Activated CD4-positive, alpha-beta memory T cell treated with anti-CD3 and anti-CD28 coated beads, Interleukin-2, amount 10 ng/mL, durations not matched to agents 7 days and 5 days (primary cell): ENCODE measurements around the gene C15orf61. TPM values are rescaled to one million over a fixed set of nuclear protein-coding genes. Genes with fewer than 3 reads are reported as not detected.
A peak's percentile ranks its signal among the peaks of the same experiment; 100 is the strongest.

ENCODE experiments used
- CTCF ChIA-PET: fragments of 350-600 bp; sonication (Branson Sonifier 250); formaldehyde crosslinking; loops from one replicate; lab custom pipeline; 2021; ENCODE audit warnings: antibody characterized with exemption, inconsistent platforms; lab: Charles Lee
- POLR2A ChIA-PET: fragments of 350-600 bp; sonication (Branson Sonifier 250); formaldehyde crosslinking; loops from one replicate; lab custom pipeline; 2021; ENCODE audit warnings: antibody characterized with exemption; lab: Charles Lee
- DNase-seq: peaks from one replicate; pipeline ENCODE4 v3.0.0-alpha.2; 2020
- H3K27ac Mint-ChIP-seq: one replicate; pipeline ENCODE4 v1.8.0; 2021; ENCODE audit warnings: mild to moderate bottlenecking, mixed read lengths
- H3K27me3 Mint-ChIP-seq: one replicate; pipeline ENCODE4 v1.8.0; 2021; ENCODE audit warnings: mixed read lengths
- H3K36me3 Mint-ChIP-seq: one replicate; pipeline ENCODE4 v1.8.0; 2021; ENCODE audit warnings: low read depth, mixed read lengths
- H3K4me1 Mint-ChIP-seq: one replicate; pipeline ENCODE4 v1.8.0; 2021; ENCODE audit warnings: mixed read lengths
- H3K4me3 Mint-ChIP-seq: one replicate; pipeline ENCODE4 v1.8.0; 2021; ENCODE audit warnings: mild to moderate bottlenecking, mixed read lengths
- H3K9me3 Mint-ChIP-seq: one replicate; pipeline ENCODE4 v1.8.0; 2021; ENCODE audit warnings: mixed read lengths
- total RNA-seq, 2 experiments: library from RNA; stranded (reverse); gene quantifications; one replicate each; pipeline ENCODE4 v1.2.3, GENCODE V29; 2021

Gene C15orf61
- total RNA-seq: 1 to 10 TPM; 5.2 to 5.3 TPM

DNA sequence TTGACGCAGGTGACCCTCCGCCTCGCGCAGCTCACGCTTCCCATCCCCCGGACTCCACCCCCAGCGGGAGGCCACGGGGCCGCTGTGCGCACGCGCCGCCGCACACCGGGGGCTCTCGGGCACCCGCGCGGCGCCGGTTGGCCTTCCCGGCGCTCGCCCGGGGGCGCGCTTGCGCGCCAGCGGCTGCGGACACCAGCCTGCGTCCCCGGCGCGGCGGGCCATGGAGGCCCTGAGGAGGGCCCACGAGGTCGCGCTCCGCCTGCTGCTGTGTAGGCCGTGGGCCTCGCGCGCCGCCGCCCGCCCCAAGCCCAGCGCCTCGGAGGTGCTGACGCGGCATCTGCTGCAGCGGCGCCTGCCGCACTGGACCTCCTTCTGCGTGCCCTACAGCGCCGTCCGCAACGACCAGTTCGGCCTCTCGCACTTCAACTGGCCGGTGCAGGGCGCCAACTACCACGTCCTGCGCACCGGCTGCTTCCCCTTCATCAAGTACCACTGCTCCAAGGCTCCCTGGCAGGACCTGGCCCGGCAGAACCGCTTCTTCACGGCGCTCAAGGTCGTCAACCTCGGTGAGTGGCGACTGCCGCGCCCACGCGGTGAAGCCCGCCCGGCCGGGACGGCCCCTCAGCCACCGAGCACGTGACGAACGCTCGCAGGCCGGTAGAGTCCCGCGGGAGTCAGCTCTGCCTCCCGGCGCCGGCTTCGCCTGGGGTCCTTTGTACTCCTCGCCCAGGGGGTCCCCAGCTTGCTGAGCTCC, at the start of gene C15orf61:
Gene C15orf61, plus strand, starts transcription at position 103 of the 754 bp plus-strand sequence. Its CDS starts 118 bp downstream, at position 221.
- POLR2A ChIA-PET: interaction anchor here (0.6 to 2.7 kb wide), 12 partner anchors 8 to 729 kb away, joined by 3 to 24 read pairs (median 4); partner anchors contain the start of genes MAP2K5 and PIAS1
- DNase-seq: peak; percentile 87
- no peaks in the 10 kb centered on the region for H3K36me3 Mint-ChIP-seq
- CTCF ChIA-PET: interaction anchor here (0.8 to 1.3 kb wide), 4 partner anchors 10 to 533 kb away, joined by 3 to 5 read pairs (median 4); partner anchors contain the start of gene PIAS1
- peaks cover 26% of the 10 kb centered on the region for H3K4me1 Mint-ChIP-seq
- peak within 1 kb of the TSS; percentile 86 for H3K27ac Mint-ChIP-seq
- H3K27me3 Mint-ChIP-seq: no peaks in the 10 kb centered on the region
- H3K4me3 Mint-ChIP-seq: peak within 1 kb of the TSS; percentile 92
- no peaks in the 10 kb centered on the region for H3K9me3 Mint-ChIP-seq

DNA sequence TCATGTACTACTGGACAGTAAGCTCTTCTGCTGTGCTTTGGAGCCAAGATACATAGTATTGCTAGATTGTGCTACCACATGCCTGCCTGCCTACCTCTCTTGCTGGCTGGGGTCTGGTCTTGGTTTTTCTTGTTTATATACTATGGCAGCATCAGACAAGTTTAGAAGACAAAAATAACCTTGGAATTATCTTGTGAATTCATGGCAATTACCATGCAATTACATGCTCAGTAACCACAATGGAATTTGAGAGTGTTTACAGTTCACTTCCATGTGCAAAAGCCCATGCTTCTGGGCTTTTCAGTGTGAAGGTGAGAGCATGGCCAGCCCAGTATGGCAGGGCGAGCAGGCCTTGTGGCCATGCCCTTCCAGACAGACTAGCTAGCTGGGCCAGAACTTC, 48.0 kb upstream of the C15orf61 start:
- H3K9me3 Mint-ChIP-seq: no peaks in the 10 kb centered on the region
- no peaks in the 10 kb centered on the region for H3K4me1 Mint-ChIP-seq
- ChIA-PET POLR2A (no interaction called here), CTCF (interaction anchor here (0.5 kb wide), 1 partner anchor 620 kb away, joined by 3 read pairs; no protein-coding TSS in a partner anchor)
- no peaks in the 10 kb centered on the region for H3K27me3 Mint-ChIP-seq
- H3K27ac Mint-ChIP-seq: no peak overlapping the region
- H3K4me3 Mint-ChIP-seq: no peak overlapping the region
- DNase-seq: no peak
- H3K36me3 Mint-ChIP-seq: no peaks in the 10 kb centered on the region

DNA sequence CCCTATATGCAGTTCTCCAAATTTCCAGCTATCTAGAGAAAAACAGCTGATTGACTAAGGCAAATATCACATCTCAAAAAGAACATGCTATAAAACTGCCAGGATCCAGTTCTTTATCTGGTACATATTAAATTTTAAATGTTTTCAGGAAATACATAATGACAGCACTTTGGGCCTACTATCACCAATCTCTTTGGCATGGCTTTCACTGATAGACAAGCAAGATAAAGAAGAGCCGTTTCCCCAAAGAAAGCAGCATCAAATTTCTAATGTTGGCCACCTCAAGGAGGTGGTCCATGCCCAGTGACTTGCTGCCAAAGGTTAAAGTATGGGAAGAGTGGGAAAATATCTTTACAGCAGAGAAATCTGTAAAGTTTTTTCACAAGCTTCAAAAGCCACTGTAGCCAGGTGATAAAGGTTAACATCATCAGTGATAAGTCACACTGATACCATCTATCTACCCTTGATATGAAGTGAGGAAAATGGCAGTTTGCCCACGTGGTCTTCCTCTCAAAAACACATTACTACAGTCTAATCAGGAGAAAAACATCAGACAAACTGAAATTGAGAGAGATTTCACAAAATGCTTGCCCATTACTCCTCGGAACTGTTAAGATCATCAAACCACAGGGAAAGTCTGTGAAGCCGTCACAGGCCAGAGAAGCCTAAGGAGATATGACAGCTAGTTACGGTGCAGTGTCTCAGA, 46.4 kb upstream of the C15orf61 start:
- ChIA-PET CTCF (no interaction called here), POLR2A (no interaction called here)
- H3K9me3 Mint-ChIP-seq: no peaks in the 10 kb centered on the region
- DNase-seq: no peak
- H3K27ac Mint-ChIP-seq: no peak overlapping the region
- H3K4me1 Mint-ChIP-seq: no peaks in the 10 kb centered on the region
- no peaks in the 10 kb centered on the region for H3K36me3 Mint-ChIP-seq
- no peaks in the 10 kb centered on the region for H3K27me3 Mint-ChIP-seq
- no peak overlapping the region for H3K4me3 Mint-ChIP-seq

DNA sequence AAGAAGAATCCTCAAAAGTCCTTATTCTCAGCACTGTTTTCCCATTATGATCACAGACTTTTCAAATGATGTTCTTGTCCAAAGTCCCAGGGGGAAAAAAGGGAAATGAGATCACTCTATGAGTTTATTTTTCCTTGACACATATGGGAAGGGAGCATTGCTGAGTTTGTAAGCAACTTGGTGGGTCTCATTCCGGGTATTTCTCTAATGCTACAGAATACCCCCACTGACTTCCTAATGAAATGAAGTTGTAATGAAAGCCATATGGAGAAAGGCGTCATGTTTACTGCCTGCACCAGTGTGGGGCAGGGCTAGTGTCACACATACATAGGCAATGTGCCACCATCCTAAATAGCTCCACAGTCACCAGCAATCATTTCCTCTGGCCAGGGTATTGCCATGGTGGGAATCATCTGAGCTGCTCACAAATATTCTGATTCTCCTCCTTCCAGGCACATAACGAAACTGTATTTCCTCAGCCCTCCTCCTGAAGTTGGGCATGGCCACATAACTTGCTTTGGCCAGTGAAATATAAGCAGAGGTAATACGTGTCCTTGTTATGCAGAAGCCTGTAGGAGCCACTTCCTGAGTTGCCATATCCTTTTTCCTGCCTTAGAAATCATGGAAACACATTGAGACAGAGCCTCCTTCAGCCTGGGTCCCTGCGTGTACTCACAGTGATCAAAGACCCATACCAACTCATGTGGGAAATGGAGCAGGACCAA, 41.0 kb upstream of the C15orf61 start:
- Mint-ChIP-seq H3K27ac (no peak overlapping the region), H3K9me3 (no peaks in the 10 kb centered on the region), H3K4me1 (no peaks in the 10 kb centered on the region), H3K27me3 (no peaks in the 10 kb centered on the region), H3K36me3 (no peaks in the 10 kb centered on the region), H3K4me3 (no peak overlapping the region)
- ChIA-PET POLR2A (no interaction called here), CTCF (no interaction called here)
- DNase-seq: no peak

DNA sequence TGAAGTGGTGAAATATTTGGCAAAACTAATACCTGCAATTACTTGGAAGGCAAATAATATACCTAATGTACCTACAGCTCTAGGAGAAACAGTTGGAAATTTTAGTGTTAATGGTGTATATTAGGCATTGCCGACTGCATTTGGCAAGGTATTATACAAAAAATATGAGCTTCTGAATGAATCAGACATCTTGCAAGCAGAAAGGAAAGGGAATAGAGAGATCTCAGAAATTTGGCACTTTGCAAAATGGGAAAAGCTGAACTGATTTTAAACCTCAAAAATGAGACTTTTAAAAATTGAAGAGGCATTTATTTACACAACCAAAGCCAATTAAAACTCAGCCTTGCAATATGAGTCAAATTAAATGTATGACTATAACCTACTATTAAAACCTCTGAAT, 40.2 kb upstream of the C15orf61 start:
- H3K27ac Mint-ChIP-seq: no peak overlapping the region
- POLR2A ChIA-PET: no interaction called here
- H3K9me3 Mint-ChIP-seq: no peaks in the 10 kb centered on the region
- H3K27me3 Mint-ChIP-seq: peaks cover 2% of the 10 kb centered on the region
- no peaks in the 10 kb centered on the region for H3K36me3 Mint-ChIP-seq
- H3K4me3 Mint-ChIP-seq: no peak overlapping the region
- no peak for DNase-seq
- CTCF ChIA-PET: no interaction called here
- H3K4me1 Mint-ChIP-seq: no peaks in the 10 kb centered on the region

DNA sequence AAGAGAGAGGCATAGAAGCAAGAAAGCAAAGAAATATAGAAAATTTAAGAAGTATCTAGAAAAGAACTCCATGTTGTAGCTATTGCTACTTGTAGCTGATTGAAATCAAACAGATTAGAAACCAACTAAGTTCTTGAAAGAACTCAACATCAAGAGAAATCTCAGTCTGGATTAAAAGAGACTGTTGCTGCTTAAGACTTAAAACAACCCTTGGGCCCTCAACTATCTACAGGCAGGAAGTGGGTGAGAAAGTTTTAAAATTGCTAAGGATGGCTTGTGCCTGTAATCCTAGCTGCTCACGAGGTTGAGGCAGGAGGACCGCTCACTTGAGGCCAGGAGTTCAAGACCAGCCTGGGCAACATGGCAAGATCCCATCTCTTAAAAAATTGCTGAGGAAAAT, 39.3 kb upstream of the C15orf61 start:
- Mint-ChIP-seq H3K36me3 (no peaks in the 10 kb centered on the region), H3K27me3 (peaks cover 2% of the 10 kb centered on the region), H3K9me3 (no peaks in the 10 kb centered on the region), H3K27ac (no peak overlapping the region), H3K4me3 (no peak overlapping the region), H3K4me1 (no peaks in the 10 kb centered on the region)
- DNase-seq: no peak
- ChIA-PET POLR2A (no interaction called here), CTCF (no interaction called here)

DNA sequence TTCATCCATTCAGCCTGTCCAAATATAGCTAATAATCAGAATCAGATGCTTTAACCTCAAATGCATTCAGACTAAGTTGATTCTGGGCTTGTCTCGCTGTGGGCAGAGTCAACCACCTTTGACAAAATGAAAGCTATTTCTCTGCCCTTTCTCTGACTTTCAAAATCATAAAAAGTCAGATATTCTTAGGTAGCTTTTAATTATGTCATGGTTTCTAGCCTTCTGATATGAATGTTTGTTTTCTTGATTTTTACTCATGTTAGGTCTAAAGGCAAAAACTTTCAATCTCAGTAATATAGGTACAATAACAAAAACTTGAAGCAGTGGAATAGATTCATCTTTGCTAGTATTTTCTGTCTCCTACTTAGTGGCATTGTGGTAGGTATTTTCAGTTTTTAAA, 25.3 kb upstream of the C15orf61 start:
- Mint-ChIP-seq H3K27me3 (peaks cover 2% of the 10 kb centered on the region), H3K36me3 (no peaks in the 10 kb centered on the region), H3K27ac (no peak overlapping the region), H3K4me1 (no peaks in the 10 kb centered on the region), H3K4me3 (no peak overlapping the region), H3K9me3 (no peaks in the 10 kb centered on the region)
- ChIA-PET CTCF (no interaction called here), POLR2A (no interaction called here)
- no peak for DNase-seq

DNA sequence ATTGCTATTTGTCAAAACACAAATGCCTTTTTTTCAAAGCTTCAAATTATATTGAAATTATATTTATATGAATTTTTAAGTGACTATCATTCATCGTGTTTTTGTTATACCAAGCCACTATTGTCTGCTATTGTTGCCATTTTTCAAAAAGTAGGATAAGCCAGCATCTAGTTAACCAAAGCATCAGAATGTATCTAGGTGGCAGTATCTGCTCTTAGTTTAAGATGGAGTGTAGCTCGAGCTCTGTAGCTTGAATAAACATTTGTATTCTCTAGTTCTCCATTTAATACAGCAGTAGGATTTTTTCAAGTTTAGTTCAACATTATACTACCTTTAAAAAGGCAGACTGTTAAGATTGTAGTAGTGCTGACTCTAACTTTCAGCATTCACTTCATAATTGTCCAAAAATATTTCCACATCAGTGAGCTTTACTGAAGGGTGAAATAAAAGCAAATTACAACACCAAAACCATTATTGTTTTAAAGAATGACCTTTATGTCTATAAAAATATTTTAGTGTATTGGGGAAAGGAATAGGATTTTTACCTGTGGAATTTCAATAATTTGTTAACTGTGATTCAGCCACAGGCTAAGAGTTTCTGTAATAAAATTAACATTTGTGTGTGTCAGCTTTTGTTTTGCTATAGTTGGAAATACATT, 19.6 kb upstream of the C15orf61 start:
- Mint-ChIP-seq H3K9me3 (no peaks in the 10 kb centered on the region), H3K4me3 (no peak overlapping the region), H3K27ac (no peak overlapping the region), H3K27me3 (peaks cover 2% of the 10 kb centered on the region), H3K4me1 (no peaks in the 10 kb centered on the region), H3K36me3 (no peaks in the 10 kb centered on the region)
- ChIA-PET CTCF (interaction anchor here (0.8 to 1.4 kb wide), 3 partner anchors 21 to 335 kb away, joined by 3 to 9 read pairs (median 4); no protein-coding TSS in a partner anchor), POLR2A (no interaction called here)
- DNase-seq: no peak

DNA sequence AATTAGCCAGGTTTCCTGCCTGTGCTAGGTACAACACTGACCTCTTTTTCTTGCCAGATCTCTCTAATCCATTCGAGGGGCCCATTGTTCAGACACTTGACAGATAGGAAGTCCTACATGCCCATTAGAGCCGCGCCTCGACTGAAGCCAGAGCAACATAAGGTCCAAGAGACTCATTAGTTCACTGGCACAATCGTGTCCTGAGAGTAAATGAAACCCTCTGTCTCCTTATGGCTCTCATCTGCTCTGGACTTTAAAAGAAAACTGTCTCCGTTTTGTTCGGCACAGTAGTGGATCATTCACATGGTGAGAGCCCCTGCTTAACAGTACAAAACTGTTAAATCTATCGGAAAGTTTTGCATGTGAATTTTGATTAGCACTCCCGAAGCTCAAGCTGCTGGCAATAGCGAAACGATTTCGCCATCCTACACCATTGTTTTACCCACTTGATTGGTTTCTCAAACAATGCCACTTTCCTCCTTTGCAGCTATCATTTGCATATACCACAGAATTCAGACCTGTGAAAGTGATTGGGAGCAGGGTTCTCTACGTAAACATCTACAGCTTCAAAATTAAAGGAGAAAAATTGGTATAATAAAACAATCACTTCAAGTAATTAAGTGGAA, 19.0 kb upstream of the C15orf61 start:
- ChIA-PET CTCF (interaction anchor here (0.8 to 1.4 kb wide), 3 partner anchors 20 to 334 kb away, joined by 3 to 9 read pairs (median 4); no protein-coding TSS in a partner anchor), POLR2A (no interaction called here)
- H3K9me3 Mint-ChIP-seq: no peaks in the 10 kb centered on the region
- H3K4me1 Mint-ChIP-seq: no peaks in the 10 kb centered on the region
- H3K27me3 Mint-ChIP-seq: peaks cover 2% of the 10 kb centered on the region
- H3K36me3 Mint-ChIP-seq: no peaks in the 10 kb centered on the region
- H3K27ac Mint-ChIP-seq: no peak overlapping the region
- no peak for DNase-seq
- no peak overlapping the region for H3K4me3 Mint-ChIP-seq

DNA sequence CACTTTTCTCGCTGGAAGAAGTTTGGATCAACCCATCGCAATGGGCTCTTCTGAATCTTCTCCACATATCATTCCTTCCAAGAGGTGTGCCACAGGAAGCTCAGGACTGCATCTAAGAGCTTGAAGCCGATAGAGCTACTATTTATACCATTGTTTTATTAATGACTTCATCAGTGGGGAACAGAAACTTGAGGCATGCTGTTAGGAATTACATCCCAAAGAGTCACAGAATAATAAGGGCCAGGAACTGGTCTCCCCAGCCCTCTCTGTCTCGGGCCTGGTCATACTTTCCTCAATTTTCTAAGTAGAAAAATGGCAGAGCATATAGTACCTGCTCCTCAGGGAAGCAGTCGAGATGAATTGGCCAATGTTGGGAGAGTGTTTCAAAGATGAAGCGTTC, 16.9 kb upstream of the C15orf61 start:
- POLR2A ChIA-PET: no interaction called here

DNA sequence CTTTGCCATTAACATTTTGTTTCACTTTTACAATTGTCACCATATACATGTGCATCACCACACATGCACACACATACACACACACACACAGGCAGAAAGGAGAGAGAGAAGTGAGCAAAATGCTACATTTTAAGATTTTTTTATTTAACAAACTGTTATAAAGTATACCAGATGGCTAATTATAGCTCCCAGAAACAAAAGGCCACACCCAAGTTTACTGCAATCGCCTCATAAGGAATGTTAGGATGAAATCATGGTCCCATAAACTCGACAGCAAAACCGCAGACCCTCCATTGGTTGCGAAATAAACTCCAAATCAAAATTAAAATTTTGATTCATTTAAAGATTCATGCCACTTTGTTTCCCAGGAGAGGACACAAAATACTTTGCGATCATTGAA, 16.1 kb upstream of the C15orf61 start:
- Mint-ChIP-seq H3K9me3 (no peaks in the 10 kb centered on the region), H3K27ac (no peak overlapping the region), H3K36me3 (no peaks in the 10 kb centered on the region), H3K4me1 (no peaks in the 10 kb centered on the region), H3K27me3 (peaks cover under 1% of the 10 kb centered on the region), H3K4me3 (no peak overlapping the region)
- CTCF ChIA-PET: no interaction called here
- DNase-seq: no peak
- POLR2A ChIA-PET: no interaction called here

More for the DNA sequence above, 16.9 kb upstream of the C15orf61 start:
- Mint-ChIP-seq H3K4me3 (no peak overlapping the region), H3K36me3 (no peaks in the 10 kb centered on the region), H3K4me1 (no peaks in the 10 kb centered on the region), H3K9me3 (no peaks in the 10 kb centered on the region), H3K27ac (no peak overlapping the region), H3K27me3 (peaks cover 2% of the 10 kb centered on the region)
- no peak for DNase-seq
- CTCF ChIA-PET: no interaction called here
